Muscle layer of duodenum (tissue), 2 donors: ENCODE results near the gene GEMIN4.

Experiments used
- H3K27ac ChIP-seq: one replicate; pipeline ENCODE4 v1.7.0; 2013; ENCODE audit warnings: mild to moderate bottlenecking, low read length
- H3K27me3 ChIP-seq: one replicate; pipeline ENCODE4 v1.7.0; 2013; ENCODE audit warnings: low read depth, mild to moderate bottlenecking, control low read depth, low read length
- H3K36me3 ChIP-seq, 2 donors: one replicate each; pipeline ENCODE4 v1.7.0; 2013; ENCODE audit warnings: low read length in 2 of 2, control low read depth in 1 of 2, mild to moderate bottlenecking in 1 of 2; ENCODE audit not compliant: insufficient read depth in 2 of 2, control insufficient read depth in 1 of 2
- H3K4me1 ChIP-seq, 2 donors: one replicate each; pipeline ENCODE4 v1.7.0; 2013; ENCODE audit warnings: low read length in 2 of 2, mild to moderate bottlenecking in 2 of 2, control low read depth in 1 of 2, moderate library complexity in 1 of 2; ENCODE audit not compliant: insufficient read depth in 2 of 2, control insufficient read depth in 1 of 2
- H3K4me3 ChIP-seq, 2 donors: one replicate each; pipeline ENCODE4 v1.7.0; 2013; ENCODE audit warnings: low read length in 2 of 2, low read depth in 1 of 2, mild to moderate bottlenecking in 1 of 2
- H3K9me3 ChIP-seq, 2 donors: one replicate each; pipeline ENCODE4 v1.7.0; 2013; ENCODE audit warnings: low read length in 2 of 2, control low read depth in 1 of 2, mild to moderate bottlenecking in 1 of 2; ENCODE audit not compliant: control insufficient read depth in 1 of 2
- donor health status: healthy.

Gene GEMIN4

DNA sequence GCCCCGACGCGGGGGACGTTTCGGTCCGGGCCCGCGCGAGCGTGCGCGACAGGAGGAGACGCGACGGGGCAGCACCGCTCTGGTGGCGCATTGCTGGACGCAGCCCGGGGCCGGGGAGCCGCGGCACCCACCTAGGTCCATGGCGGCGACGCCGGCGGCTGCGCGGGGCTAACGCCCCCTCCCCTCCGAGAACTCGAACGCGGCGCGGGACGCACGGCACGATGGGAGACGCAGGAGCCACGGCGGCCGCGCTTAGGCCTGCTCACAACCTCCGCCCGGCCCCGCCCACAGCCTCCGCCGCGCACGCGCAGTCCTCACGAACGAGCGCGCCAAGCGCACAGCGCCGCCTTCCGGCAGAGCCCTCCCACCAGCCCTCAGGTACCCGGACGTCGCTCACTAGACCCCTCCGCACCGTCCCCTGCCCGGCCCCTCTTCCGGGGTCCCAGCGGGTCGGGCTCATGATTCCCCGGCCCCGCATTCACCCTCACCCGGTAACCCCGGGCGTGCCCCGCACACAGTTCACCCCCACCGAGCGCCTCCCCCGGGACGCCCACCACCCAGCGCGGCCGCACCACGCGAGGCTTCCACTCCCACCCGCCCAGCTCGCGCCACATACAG is at the start of gene GEMIN4:
TSS of gene GEMIN4 (minus strand) at position 263 of the 618 bp plus-strand sequence. CDS start at position 141, 122 bp downstream.
- Histone ChIP-seq H3K4me3 (peak within 1 kb of the TSS; percentile 79 to 87), H3K27me3 (no peaks in the 10 kb centered on the region), H3K27ac (peak within 1 kb of the TSS; percentile 1), H3K4me1 (peaks cover 0 to 11% of the 10 kb centered on the region in 2 donors), H3K9me3 (no peaks in the 10 kb centered on the region), H3K36me3 (peaks cover 4 to 14% of the 10 kb centered on the region in 2 donors)

DNA sequence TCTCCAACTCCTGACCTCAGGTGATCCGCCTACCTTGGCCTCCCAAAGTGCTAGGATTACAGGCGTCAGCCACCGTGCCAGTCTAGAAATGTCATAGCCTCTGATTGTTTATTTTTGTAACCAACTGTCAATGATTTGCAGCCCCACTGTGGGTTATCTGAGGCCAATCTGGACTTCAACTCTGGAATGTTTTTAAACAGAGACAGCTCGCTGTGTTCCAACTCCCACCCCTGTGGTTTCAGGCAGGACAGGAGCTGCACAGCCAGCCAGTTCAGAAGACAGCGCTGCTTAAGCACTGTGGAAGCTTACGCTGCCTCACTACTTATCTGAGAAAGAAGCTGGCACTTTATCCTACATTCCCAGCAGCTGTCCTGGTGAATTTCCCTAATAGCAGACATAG is 49.6 kb upstream of the GEMIN4 start:
- Histone ChIP-seq H3K9me3 (no peaks in the 10 kb centered on the region), H3K36me3 (peaks cover 0 to 34% of the 10 kb centered on the region in 2 donors), H3K4me3 (no peak overlapping the region), H3K4me1 (no peaks in the 10 kb centered on the region), H3K27me3 (no peaks in the 10 kb centered on the region), H3K27ac (no peak overlapping the region)

DNA sequence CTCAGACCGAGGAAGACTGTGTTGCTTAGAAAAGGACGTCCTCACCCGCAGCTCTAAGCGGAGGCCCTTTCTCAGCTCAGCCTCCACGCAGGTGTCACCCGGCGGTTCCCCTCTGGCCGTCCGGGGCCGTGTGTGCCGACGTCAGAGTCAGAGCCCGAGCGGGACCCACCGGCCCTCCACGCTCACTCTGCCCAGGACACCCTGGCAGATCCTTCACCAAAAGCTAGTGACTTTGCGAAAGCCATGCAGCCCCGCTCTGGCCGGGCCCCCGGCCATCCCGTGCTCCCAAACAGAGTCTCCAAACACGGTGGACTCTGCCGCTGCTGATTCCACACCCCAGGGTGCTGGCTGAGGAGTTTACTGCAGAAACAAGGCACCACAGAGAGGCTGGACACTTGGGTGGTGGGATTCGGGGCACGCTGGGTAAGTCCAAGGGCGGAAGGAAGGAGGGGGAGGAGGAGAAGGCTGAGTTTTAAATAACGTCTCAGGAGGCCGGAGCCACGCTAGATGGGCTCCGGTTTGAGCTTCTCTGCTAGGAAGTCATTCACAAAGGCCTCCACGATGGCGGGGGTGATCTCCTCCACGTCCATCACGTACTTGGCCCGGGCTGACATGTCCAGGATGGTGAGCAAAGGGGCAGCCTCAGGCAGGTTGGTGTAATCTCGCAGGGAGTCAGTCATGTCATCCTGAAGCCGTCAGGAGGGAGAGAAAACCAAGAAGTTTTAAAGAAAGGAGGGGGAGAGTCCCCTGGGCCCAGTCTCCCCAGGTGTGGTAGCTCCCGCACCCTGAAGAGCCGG is 48.6 kb upstream of the GEMIN4 start:
- Histone ChIP-seq H3K36me3 (peaks cover 0 to 34% of the 10 kb centered on the region in 2 donors), H3K4me3 (no peak overlapping the region), H3K27ac (no peak overlapping the region), H3K4me1 (no peaks in the 10 kb centered on the region), H3K27me3 (no peaks in the 10 kb centered on the region), H3K9me3 (no peaks in the 10 kb centered on the region)

- Histone ChIP-seq H3K27me3 (no peaks in the 10 kb centered on the region), H3K4me3 (no peak overlapping the region), H3K36me3 (peaks cover 0 to 34% of the 10 kb centered on the region in 2 donors), H3K9me3 (no peaks in the 10 kb centered on the region), H3K4me1 (peaks cover 4% of the 10 kb centered on the region in 2 donors), H3K27ac (no peak overlapping the region)
Measured at GRCh38 chr17:799261-799660, 47.2 kb upstream of the GEMIN4 start.

DNA sequence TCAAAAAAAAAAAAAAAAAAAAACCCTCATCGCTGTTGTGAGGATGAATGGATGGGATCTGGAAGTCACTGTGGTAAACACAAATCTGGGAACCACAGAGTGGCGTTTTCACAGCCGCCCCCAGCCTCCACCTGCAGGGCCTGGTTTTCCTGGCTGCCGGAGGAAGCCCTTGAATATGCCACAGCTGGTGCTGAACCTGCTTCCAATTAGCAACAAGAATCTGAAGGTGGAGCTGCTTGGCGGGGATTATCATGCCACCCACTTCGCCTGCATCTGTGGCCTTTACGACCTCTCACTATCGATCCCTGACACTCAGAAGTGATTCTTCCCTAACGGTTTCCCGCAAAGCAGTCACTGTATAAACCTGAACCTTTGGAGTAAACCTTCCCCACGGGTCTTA is 46.2 kb upstream of the GEMIN4 start:
- Histone ChIP-seq H3K4me3 (no peak overlapping the region), H3K36me3 (peaks cover 0 to 27% of the 10 kb centered on the region in 2 donors), H3K4me1 (peaks cover 4 to 14% of the 10 kb centered on the region in 2 donors), H3K27ac (no peak overlapping the region), H3K27me3 (no peaks in the 10 kb centered on the region), H3K9me3 (no peaks in the 10 kb centered on the region)

DNA sequence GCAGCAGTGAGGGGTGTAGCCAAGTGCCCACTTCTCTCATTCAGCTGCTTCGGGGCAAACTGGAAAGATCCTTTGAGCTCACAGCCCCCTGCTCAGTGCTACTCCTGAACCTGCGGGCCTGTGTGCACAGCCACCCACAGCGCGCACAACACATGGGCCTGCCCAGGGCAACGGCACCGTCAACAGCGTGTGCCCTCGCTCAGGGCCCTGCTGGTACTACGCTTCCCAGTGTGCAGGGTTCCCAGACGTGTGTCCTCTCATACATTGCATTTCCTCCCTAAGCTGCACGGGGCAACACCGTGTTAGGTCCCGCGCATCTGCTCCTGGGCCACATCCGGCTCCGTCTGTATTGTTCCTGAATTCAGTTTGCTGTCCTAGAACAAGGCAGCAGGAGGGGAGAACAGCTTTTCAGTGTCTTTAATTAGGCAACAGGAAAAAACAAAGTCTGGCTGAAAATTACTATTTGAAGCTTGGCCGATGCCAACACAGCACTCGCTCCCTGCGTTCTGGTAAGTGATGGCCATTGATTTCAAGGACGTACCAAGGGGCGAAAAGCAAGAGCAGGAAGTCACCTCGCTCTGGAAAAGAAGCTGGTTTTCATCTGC is 45.3 kb upstream of the GEMIN4 start:
- H3K36me3 ChIP-seq = peaks cover 0 to 26% of the 10 kb centered on the region in 2 donors
- no peaks in the 10 kb centered on the region for H3K27me3 ChIP-seq
- H3K4me3 ChIP-seq = no peak overlapping the region
- H3K9me3 ChIP-seq = no peaks in the 10 kb centered on the region
- H3K27ac ChIP-seq = no peak overlapping the region
- H3K4me1 ChIP-seq = peaks cover 4 to 14% of the 10 kb centered on the region in 2 donors

- H3K27ac ChIP-seq = no peak overlapping the region
- no peaks in the 10 kb centered on the region for H3K9me3 ChIP-seq
- peaks cover 4 to 14% of the 10 kb centered on the region in 2 donors for H3K4me1 ChIP-seq
- H3K4me3 ChIP-seq = no peak overlapping the region
- H3K27me3 ChIP-seq = no peaks in the 10 kb centered on the region
- H3K36me3 ChIP-seq = peaks cover 0 to 28% of the 10 kb centered on the region in 2 donors
Measured at GRCh38 chr17:796609-797008, 44.5 kb upstream of the GEMIN4 start.

GRCh38 chr17:795721-796120 is 43.7 kb upstream of the GEMIN4 start:
- Histone ChIP-seq H3K27ac (no peak overlapping the region), H3K9me3 (no peaks in the 10 kb centered on the region), H3K27me3 (no peaks in the 10 kb centered on the region), H3K4me3 (no peak overlapping the region), H3K36me3 (peaks cover 0 to 25% of the 10 kb centered on the region in 2 donors), H3K4me1 (peaks cover 4 to 14% of the 10 kb centered on the region in 2 donors)

- H3K27ac ChIP-seq = peak overlapping the region; percentile 1
- H3K4me1 ChIP-seq = peaks cover 4 to 14% of the 10 kb centered on the region in 2 donors
- peak overlapping the region; percentile 6 to 45 for H3K4me3 ChIP-seq
- no peaks in the 10 kb centered on the region for H3K27me3 ChIP-seq
- H3K9me3 ChIP-seq = no peaks in the 10 kb centered on the region
- peaks cover 0 to 21% of the 10 kb centered on the region in 2 donors for H3K36me3 ChIP-seq
Measured at GRCh38 chr17:795276-795675, 43.2 kb upstream of the GEMIN4 start.

DNA sequence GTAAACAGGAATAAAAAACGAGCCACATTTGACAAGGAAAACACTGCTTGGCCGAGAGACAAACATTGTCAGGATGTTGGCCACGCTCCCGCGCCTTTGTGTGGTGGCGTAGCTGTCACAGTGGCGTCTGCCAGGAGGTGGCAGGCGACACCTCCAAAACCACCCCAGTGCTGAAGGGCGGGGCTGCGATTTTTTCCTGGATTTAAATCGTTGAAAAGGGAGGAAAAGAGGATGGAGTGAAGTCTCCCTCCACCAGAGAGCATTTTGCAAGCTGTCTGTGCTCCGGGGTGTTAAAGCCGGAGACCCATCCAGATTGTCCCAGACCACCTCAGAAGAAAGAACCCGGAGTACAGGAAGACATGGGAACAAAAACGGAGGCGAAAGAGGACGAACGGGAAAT is 42.8 kb upstream of the GEMIN4 start:
- peak overlapping the region; percentile 1 for H3K27ac ChIP-seq

GRCh38 chr17:792277-792676 is 40.2 kb upstream of the GEMIN4 start:
- no peaks in the 10 kb centered on the region for H3K9me3 ChIP-seq
- no peak overlapping the region for H3K4me3 ChIP-seq

More for the DNA sequence above, 42.8 kb upstream of the GEMIN4 start:
- Histone ChIP-seq H3K4me3 (peak overlapping the region; percentile 6 to 45), H3K27me3 (no peaks in the 10 kb centered on the region), H3K36me3 (peaks cover 0 to 17% of the 10 kb centered on the region in 2 donors), H3K9me3 (no peaks in the 10 kb centered on the region), H3K4me1 (peaks cover 4 to 17% of the 10 kb centered on the region in 2 donors)

More at GRCh38 chr17:792277-792676, 40.2 kb upstream of the GEMIN4 start:
- Histone ChIP-seq H3K36me3 (peaks cover 0 to 24% of the 10 kb centered on the region in 2 donors), H3K27ac (no peak overlapping the region), H3K27me3 (no peaks in the 10 kb centered on the region), H3K4me1 (peaks cover 4 to 20% of the 10 kb centered on the region in 2 donors)
